Body of pancreas (tissue), 4 donors: ENCODE results near the gene TTC33. TPM values are rescaled to one million over a fixed set of nuclear protein-coding genes. Genes with fewer than 3 reads are reported as not detected.

ENCODE experiments used
- ATAC-seq: fragments of 150-250 bp; one replicate; pipeline ENCODE4 v1.9.1; 2016
- DNase-seq, 4 donors: peaks; one replicate each; pipeline ENCODE4 v3.0.0-alpha.2; 2019
- H3K27ac ChIP-seq, 4 donors: fragments of 200-600 bp; sonication (generic); 1 replicate in 3 of 4; 2 replicates in 1 of 4; pipeline versions ENCODE4 v1.5.1 to v1.6.1; 2016 to 2019; ENCODE audit warnings: mild to moderate bottlenecking in 1 of 4, mixed read lengths in 1 of 4, moderate library complexity in 1 of 4
- H3K27me3 ChIP-seq, 2 donors: fragments of 200-600 bp; sonication (generic); one replicate each; pipeline ENCODE4 v1.6.0; 2016; ENCODE audit warnings: mild to moderate bottlenecking in 1 of 2
- H3K36me3 ChIP-seq, 2 donors: fragments of 200-600 bp; sonication (generic); replicated peaks in 1 of 2; 2 replicates each; pipeline ENCODE4 v1.5.1; 2016; ENCODE audit warnings: low read depth in 2 of 2; ENCODE audit not compliant: insufficient read depth in 1 of 2
- H3K4me1 ChIP-seq: fragments of 200-600 bp; sonication (generic); one replicate; pipeline ENCODE4 v1.6.0; 2016
- H3K4me3 ChIP-seq, 2 donors: fragments of 200-600 bp; sonication (generic); 1 replicate in 1 of 2; 2 replicates in 1 of 2; pipeline ENCODE4 v1.5.1; 2016 to 2019
- H3K9me3 ChIP-seq, 3 donors: fragments of 200-600 bp; sonication (generic); 1 replicate in 2 of 3; 2 replicates in 1 of 3; pipeline ENCODE4 v1.5.1; 2016
- CTCF ChIP-seq, 7 experiments: fragments of 450-650 bp in 4 of 7; fragments of 200-600 bp in 3 of 7; sonication (generic) in 3 of 7; IDR thresholded peaks; one replicate each; pipeline ENCODE4 v1.5.1; 2016 to 2019; ENCODE audit warnings: antibody characterized with exemption in 7 of 7
- POLR2A ChIP-seq, 3 donors: fragments of 450-650 bp; IDR thresholded peaks; one replicate each; pipeline ENCODE4 v1.6.1; 2016; ENCODE audit warnings: antibody characterized with exemption in 3 of 3, mild to moderate bottlenecking in 2 of 3
- WGBS, 2 donors: methylation state at CpG; one replicate each; pipeline ENCODE4 v1.1.5; 2017; 5-methylcytosine and 5-hydroxymethylcytosine counted together
- intact Hi-C: fragments of 100-400 bp; cut with DNase I; formaldehyde crosslinking; loops from one replicate; pipeline ENCODE4 v1.15.1; 2023
- total RNA-seq, 2 donors: library from RNA; depleted of rRNA; stranded (reverse); fragments of >200 nt; gene quantifications; one replicate each; pipeline ENCODE4 v1.1.0, GENCODE V29; 2016

Gene TTC33
- total RNA-seq, 2 donors from 2014 or later: 2.3 to 9.3 TPM

- Histone ChIP-seq H3K4me3 (no peak overlapping the region), H3K9me3 (no peaks in the 10 kb centered on the region), H3K36me3 (no peaks in the 10 kb centered on the region), H3K27ac (no peak overlapping the region), H3K4me1 (no peaks in the 10 kb centered on the region), H3K27me3 (no peaks in the 10 kb centered on the region)
- 81 to 86% methylated on average over 4 of the region's 4 CpGs for WGBS, 2 donors
- ATAC-seq (no peak), DNase-seq (no peak)
- TF ChIP-seq POLR2A (IDR thresholded peaks at IDR 0.05): no peak
- no peak for TF ChIP-seq CTCF (IDR thresholded peaks at IDR 0.05)
- intact Hi-C loops: no loop called here
Observed at GRCh38 chr5:40560474-40561110, 195.2 kb downstream of the TTC33 start.

- DNase-seq (no peak), ATAC-seq (no peak)
- Histone ChIP-seq H3K9me3 (no peaks in the 10 kb centered on the region), H3K4me3 (no peak overlapping the region), H3K4me1 (no peaks in the 10 kb centered on the region), H3K27ac (no peak overlapping the region), H3K36me3 (no peaks in the 10 kb centered on the region), H3K27me3 (no peaks in the 10 kb centered on the region)
- intact Hi-C loops: no loop called here
- TF ChIP-seq CTCF (IDR thresholded peaks at IDR 0.05) (no peak), POLR2A (IDR thresholded peaks at IDR 0.05) (no peak)
Observed at GRCh38 chr5:40559306-40559705, 196.5 kb downstream of the TTC33 start.

- no peak for ATAC-seq
- Histone ChIP-seq H3K36me3 (no peaks in the 10 kb centered on the region), H3K27ac (no peak overlapping the region), H3K4me3 (no peak overlapping the region), H3K27me3 (no peaks in the 10 kb centered on the region), H3K9me3 (no peaks in the 10 kb centered on the region), H3K4me1 (no peaks in the 10 kb centered on the region)
- DNase-seq: no peak
- 81 to 87% methylated on average over 1 of the region's 1 CpG for WGBS, 2 donors
- TF ChIP-seq POLR2A (IDR thresholded peaks at IDR 0.05) (no peak), CTCF (IDR thresholded peaks at IDR 0.05) (no peak)
- intact Hi-C loops: no loop called here
Observed at GRCh38 chr5:40557501-40557900, 198.3 kb downstream of the TTC33 start.

- no peak for ATAC-seq
- no peak overlapping the region for H3K4me3 ChIP-seq
- no peaks in the 10 kb centered on the region for H3K4me1 ChIP-seq
- no peak for TF ChIP-seq POLR2A (IDR thresholded peaks at IDR 0.05)
- TF ChIP-seq CTCF (IDR thresholded peaks at IDR 0.05): no peak
- no peaks in the 10 kb centered on the region for H3K9me3 ChIP-seq
- DNase-seq: no peak
- intact Hi-C loops: no loop called here
- no peak overlapping the region for H3K27ac ChIP-seq
- H3K27me3 ChIP-seq: no peaks in the 10 kb centered on the region
- H3K36me3 ChIP-seq: no peaks in the 10 kb centered on the region
Observed at GRCh38 chr5:40556811-40557210, 198.9 kb downstream of the TTC33 start.

- Histone ChIP-seq H3K9me3 (no peaks in the 10 kb centered on the region), H3K27ac (no peak overlapping the region), H3K36me3 (no peaks in the 10 kb centered on the region), H3K4me1 (no peaks in the 10 kb centered on the region), H3K4me3 (no peak overlapping the region), H3K27me3 (no peaks in the 10 kb centered on the region)
- TF ChIP-seq POLR2A (IDR thresholded peaks at IDR 0.05) (no peak), CTCF (IDR thresholded peaks at IDR 0.05) (no peak)
- ATAC-seq (no peak), DNase-seq (no peak)
- intact Hi-C loops: no loop called here
- 86 to 89% methylated on average over 1 of the region's 1 CpG for WGBS, 2 donors
Observed at GRCh38 chr5:40555886-40556285, 199.9 kb downstream of the TTC33 start.
